WTC11 (cell line): Measurements from ENCODE around the gene OCLN. TPM values are rescaled to one million over a fixed set of nuclear protein-coding genes. Genes with fewer than 3 reads are reported as not detected.

Source experiments
- ATAC-seq: fragments of 200-7000 bp; cut with Tn5 transposase; 2 replicates; pipeline ENCODE4 v1.10.0; 2021; ENCODE audit warnings: mild to moderate bottlenecking, moderate library complexity
- CTCF ChIA-PET: fragments of 300-600 bp; sonication (Branson Sonifier 250); formaldehyde crosslinking; loops from one replicate; lab custom pipeline; 2021; ENCODE audit warnings: antibody characterized with exemption; lab: Charles Lee
- POLR2A ChIA-PET: fragments of 350-600 bp; sonication (Branson Sonifier 250); formaldehyde crosslinking; loops from one replicate; lab custom pipeline; 2021; ENCODE audit warnings: antibody characterized with exemption; lab: Charles Lee
- DNase-seq: peaks from one replicate; pipeline ENCODE4 v3.0.0; 2021; ENCODE audit warnings: low spot score
- H3K27ac Mint-ChIP-seq: 2 replicates; pipeline ENCODE4 v1.8.0; 2021; ENCODE audit warnings: mixed read lengths
- H3K27me3 Mint-ChIP-seq: 2 replicates; pipeline ENCODE4 v1.8.0; 2021; ENCODE audit warnings: low read depth, mild to moderate bottlenecking, moderate library complexity, mixed read lengths
- H3K36me3 Mint-ChIP-seq: 2 replicates; pipeline ENCODE4 v1.8.0; 2021; ENCODE audit warnings: mixed read lengths
- H3K4me1 Mint-ChIP-seq: 2 replicates; pipeline ENCODE4 v1.8.0; 2022; ENCODE audit warnings: mixed read lengths
- H3K4me3 Mint-ChIP-seq: 2 replicates; pipeline ENCODE4 v1.8.0; 2021; ENCODE audit warnings: mild to moderate bottlenecking, moderate library complexity, mixed read lengths
- H3K9me3 Mint-ChIP-seq: 2 replicates; pipeline ENCODE4 v1.8.0; 2021; ENCODE audit warnings: mixed read lengths
- CBFB ChIP-seq: sonication (generic); formaldehyde crosslinking; IDR thresholded peaks from 2 replicates; pipeline ENCODE4 v1.8.1; 2022; ENCODE audit warnings: mild to moderate bottlenecking, low read depth, missing genetic modification reagents
- CREM ChIP-seq: sonication (generic); formaldehyde crosslinking; IDR thresholded peaks from 2 replicates; pipeline ENCODE4 v1.8.1; 2022; ENCODE audit warnings: mild to moderate bottlenecking, missing genetic modification reagents, moderate library complexity
- EMX1 ChIP-seq: fragments of 250-450 bp; sonication (Bioruptor Pico); IDR thresholded peaks from 2 replicates; pipeline ENCODE4 v1.8.0; 2021; ENCODE audit warnings: mild to moderate bottlenecking
- FOXP1 ChIP-seq: sonication (generic); formaldehyde crosslinking; IDR thresholded peaks from 2 replicates; pipeline ENCODE4 v1.8.0; 2022; ENCODE audit warnings: missing genetic modification reagents, mild to moderate bottlenecking, moderate library complexity, borderline replicate concordance
- HMGA2 ChIP-seq: fragments of 250-450 bp; sonication (Bioruptor Pico); IDR thresholded peaks from 2 replicates; pipeline ENCODE4 v1.4.0; 2021; ENCODE audit warnings: mild to moderate bottlenecking, moderate library complexity
- JUN ChIP-seq: sonication (generic); formaldehyde crosslinking; IDR thresholded peaks from 2 replicates; pipeline ENCODE4 v1.8.0; 2023; ENCODE audit warnings: mild to moderate bottlenecking, missing genetic modification reagents
- MYBL2 ChIP-seq: sonication (generic); formaldehyde crosslinking; IDR thresholded peaks from 2 replicates; pipeline ENCODE4 v1.8.1; 2023; ENCODE audit warnings: mild to moderate bottlenecking, moderate library complexity, missing genetic modification reagents
- NR1H2 ChIP-seq: sonication (generic); formaldehyde crosslinking; IDR thresholded peaks from 2 replicates; pipeline ENCODE4 v1.9.0; 2021; ENCODE audit warnings: mild to moderate bottlenecking, moderate library complexity, missing genetic modification reagents
- PRDM15 ChIP-seq: sonication (generic); formaldehyde crosslinking; IDR thresholded peaks from 2 replicates; pipeline ENCODE4 v1.8.0; 2022; ENCODE audit warnings: missing genetic modification reagents
- RELA ChIP-seq: sonication (generic); formaldehyde crosslinking; IDR thresholded peaks from 2 replicates; pipeline ENCODE4 v1.8.1; 2022; ENCODE audit warnings: missing genetic modification reagents, mild to moderate bottlenecking, borderline replicate concordance
- ZNF416 ChIP-seq: fragments of 250-450 bp; sonication (Bioruptor Pico); IDR thresholded peaks from 2 replicates; pipeline ENCODE4 v1.9.0; 2021; ENCODE audit warnings: mild to moderate bottlenecking, inconsistent platforms
- ZNF532 ChIP-seq: fragments of 250-450 bp; sonication (Bioruptor Pico); IDR thresholded peaks from 2 replicates; pipeline ENCODE4 v1.9.0; 2021; ENCODE audit warnings: mild to moderate bottlenecking, borderline replicate concordance
- total RNA-seq: library from RNA; stranded (reverse); gene quantifications from 3 replicates; pipeline ENCODE4 v1.2.3, GENCODE V29; 2021
- TF ChIP-seq, protein P1 (sequence below): fragments of 250-450 bp; sonication (Bioruptor Pico); conservative IDR thresholded peaks from 2 replicates; pipeline ENCODE4 v1.9.0; 2021; ENCODE audit warnings: mild to moderate bottlenecking

Gene OCLN
- total RNA-seq, 1 experiment from 2014 or later: 58.3 TPM

DNA sequence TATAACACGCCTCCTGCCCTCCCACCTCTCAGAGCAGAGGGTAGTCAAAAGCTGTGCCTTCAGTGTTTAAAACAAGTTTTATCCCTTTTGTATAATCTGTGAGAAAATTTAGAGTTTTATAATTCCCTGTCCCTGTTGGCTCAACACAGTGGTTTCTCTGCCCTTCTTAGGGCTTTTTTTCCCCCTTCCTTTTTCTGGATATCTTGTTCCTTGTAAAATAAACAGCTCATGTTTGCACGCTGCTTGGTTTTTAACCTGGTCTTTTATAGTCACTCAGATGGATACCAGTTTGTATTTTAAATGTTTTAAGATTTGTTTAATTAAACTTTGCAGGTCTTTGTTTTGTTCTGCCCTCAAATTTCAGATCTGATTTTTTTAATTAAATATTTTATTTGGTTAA is 26.7 kb downstream of the OCLN start (continued):
- TF ChIP-seq PRDM15 (no peak), NR1H2 (CRISPR knock-in tag) (no peak)

GRCh38 chr5:69522035-69522434 is 29.4 kb downstream of the OCLN start:
- ChIA-PET CTCF (no interaction called here), POLR2A (no interaction called here)
- Mint-ChIP-seq H3K4me3 (no peak overlapping the region), H3K9me3 (no peaks in the 10 kb centered on the region), H3K27ac (no peak overlapping the region), H3K36me3 (peaks cover 27% of the 10 kb centered on the region), H3K4me1 (peaks cover 3% of the 10 kb centered on the region; the same call in 1 of the 2 replicates), H3K27me3 (no peaks in the 10 kb centered on the region)
- DNase-seq: no peak
- TF ChIP-seq MYBL2 (CRISPR knock-in tag): no peak
- no peak for TF ChIP-seq RELA (CRISPR knock-in tag)
- no peak for TF ChIP-seq EMX1 (CRISPR knock-in tag)
- TF ChIP-seq CREM (CRISPR knock-in tag): no peak
- TF ChIP-seq CBFB (CRISPR knock-in tag): no peak
- no peak for TF ChIP-seq JUN
- TF ChIP-seq ZNF416 (CRISPR knock-in tag): no peak
- no peak for ATAC-seq

GRCh38 chr5:69525490-69525889 is 32.9 kb downstream of the OCLN start:
- Mint-ChIP-seq H3K27ac (no peak overlapping the region), H3K9me3 (no peaks in the 10 kb centered on the region), H3K4me3 (no peak overlapping the region)
- no peak for ATAC-seq
- no peak for DNase-seq
- ChIA-PET CTCF (no interaction called here), POLR2A (no interaction called here)
- TF ChIP-seq, protein P1, sequence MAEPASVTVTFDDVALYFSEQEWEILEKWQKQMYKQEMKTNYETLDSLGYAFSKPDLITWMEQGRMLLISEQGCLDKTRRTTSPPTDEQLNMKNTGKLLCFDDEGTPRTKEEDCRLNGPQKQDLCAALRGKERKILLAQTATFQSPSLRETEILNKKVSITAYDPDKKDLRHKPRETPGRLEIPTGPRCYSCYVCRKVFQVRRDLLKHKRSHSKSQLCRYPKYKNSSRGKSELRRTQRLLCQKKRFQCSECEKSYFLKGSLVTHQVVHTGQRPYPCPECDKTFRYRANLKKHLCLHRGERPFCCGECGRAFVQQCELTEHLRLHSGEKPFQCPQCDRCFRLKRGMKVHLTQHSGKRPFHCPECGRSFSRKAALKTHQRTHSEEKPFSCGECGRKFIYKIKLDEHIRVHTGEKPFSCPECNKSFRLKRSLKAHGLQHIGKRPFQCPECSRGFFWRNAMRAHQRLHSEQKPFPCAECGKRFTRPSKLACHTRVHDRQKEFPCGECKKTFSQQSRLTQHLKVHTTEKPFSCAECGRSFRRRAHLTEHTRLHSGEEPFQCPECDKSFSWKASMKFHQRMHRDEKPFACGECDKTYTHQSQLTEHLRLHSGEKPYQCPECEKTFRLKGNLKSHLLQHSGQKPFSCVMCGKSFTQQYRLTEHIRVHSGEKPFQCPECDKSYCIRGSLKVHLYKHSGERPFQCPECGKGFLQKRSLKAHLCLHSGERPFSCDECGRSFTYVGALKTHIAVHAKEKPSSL (CRISPR knock-in tag): no peak
- TF ChIP-seq FOXP1 (CRISPR knock-in tag) (no peak), HMGA2 (CRISPR knock-in tag) (no peak)
- TF ChIP-seq, all 79 proteins: peak for 0
- Mint-ChIP-seq H3K27me3 (no peaks in the 10 kb centered on the region), H3K4me1 (peaks cover 29% of the 10 kb centered on the region), H3K36me3 (peaks cover 22% of the 10 kb centered on the region)

DNA sequence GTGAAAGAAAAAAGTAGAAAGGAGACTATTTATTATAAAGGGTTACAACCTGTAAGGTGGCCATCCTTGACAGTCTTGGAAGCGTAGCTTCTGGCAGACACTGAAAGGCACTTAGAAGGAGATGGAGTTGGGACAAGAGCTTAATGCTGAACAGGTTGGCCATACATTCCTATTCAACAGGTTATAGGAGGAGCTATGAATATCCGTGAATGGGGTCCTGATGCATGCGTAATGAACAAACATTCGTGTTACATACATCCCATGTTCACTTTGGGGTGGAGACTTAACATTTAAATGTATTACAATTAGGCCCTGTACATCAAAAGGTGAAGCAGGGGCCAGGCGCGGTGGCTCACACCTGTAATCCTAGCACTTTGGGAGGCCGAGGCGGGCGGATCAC is 34.1 kb downstream of the OCLN start:
- Mint-ChIP-seq H3K9me3 (no peaks in the 10 kb centered on the region), H3K27me3 (no peaks in the 10 kb centered on the region), H3K4me1 (peaks cover 37% of the 10 kb centered on the region), H3K36me3 (peaks cover 19% of the 10 kb centered on the region), H3K27ac (no peak overlapping the region), H3K4me3 (no peak overlapping the region)
- DNase-seq: no peak
- ChIA-PET CTCF (no interaction called here), POLR2A (no interaction called here)
- ATAC-seq: no peak
- no peak for TF ChIP-seq ZNF532 (CRISPR knock-in tag)
